Activated T-cell treated with anti-CD3 and anti-CD28 coated beads, Interleukin-2, amount 50 U/mL, for 4 hours (primary cell): Measurements from ENCODE around the gene ELAVL1. TPM values are rescaled to one million over a fixed set of nuclear protein-coding genes. Genes with fewer than 3 reads are reported as not detected.
"Not testable (repeated sequence)": the region's sequence is repeated elsewhere in the genome, so short reads cannot be mapped to it uniquely, and the experiment has no call there.

Source experiments
- ATAC-seq, 2 donors: fragments of 200-7000 bp; cut with Tn5 transposase; one replicate each; pipeline ENCODE4 v1.10.0; 2021
- DNase-seq: peaks from one replicate; pipeline ENCODE4 v3.0.0-alpha.2; 2020
- H3K27me3 Mint-ChIP-seq: one replicate; pipeline ENCODE4 v1.8.0; 2021; ENCODE audit warnings: low read depth, mixed read lengths
- H3K36me3 Mint-ChIP-seq: one replicate; pipeline ENCODE4 v1.8.0; 2022; ENCODE audit warnings: mixed read lengths; ENCODE audit not compliant: insufficient read depth
- H3K4me1 Mint-ChIP-seq: one replicate; pipeline ENCODE4 v1.8.0; 2021; ENCODE audit warnings: low read depth, mixed read lengths
- H3K4me3 Mint-ChIP-seq: one replicate; pipeline ENCODE4 v1.8.0; 2021; ENCODE audit warnings: mild to moderate bottlenecking, moderate library complexity, mixed read lengths
- H3K9me3 Mint-ChIP-seq: one replicate; pipeline ENCODE4 v1.8.0; 2021; ENCODE audit warnings: mixed read lengths
- total RNA-seq, 3 donors: library from RNA; stranded (reverse); gene quantifications; one replicate each; pipeline ENCODE4 v1.2.1, GENCODE V29; 2021

ELAVL1 gene
- total RNA-seq, 3 donors from 2014 or later = 160 to 171 (median 161) TPM

DNA sequence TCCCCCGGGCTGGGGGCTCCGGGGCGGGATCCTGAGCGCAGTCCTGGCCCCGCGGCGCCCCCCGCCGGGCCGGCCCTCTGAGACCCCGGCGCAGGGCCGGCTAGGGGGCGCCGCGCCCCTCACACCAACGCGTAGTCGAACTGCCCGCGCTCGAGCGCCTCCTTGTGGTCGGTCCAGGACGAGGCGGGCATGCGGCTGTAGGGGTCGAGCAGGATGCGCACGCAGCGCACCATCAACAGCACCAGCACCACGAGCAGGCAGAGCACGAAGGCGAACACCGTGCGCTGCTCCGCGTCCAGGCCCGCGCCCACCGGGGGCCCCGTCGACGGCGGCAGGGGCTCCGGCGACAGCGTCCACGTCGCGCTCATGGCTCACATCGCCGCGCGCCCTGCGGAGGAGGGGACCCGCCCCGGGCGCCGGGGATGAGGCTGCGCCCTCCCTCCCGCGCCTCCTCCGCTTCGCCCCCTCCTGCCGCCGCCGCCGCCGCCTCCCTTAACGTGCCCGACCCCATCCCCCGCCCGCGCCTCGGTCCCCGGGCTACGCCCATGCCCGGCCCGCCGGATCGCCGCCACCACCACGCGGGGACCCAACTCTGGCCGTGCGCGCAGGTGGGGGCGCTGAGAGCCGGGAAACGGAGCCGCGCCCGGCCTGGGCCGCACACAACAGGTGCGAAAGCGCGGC lies 80.1 kb downstream of the ELAVL1 start:
- H3K4me1 Mint-ChIP-seq = peaks cover 40% of the 10 kb centered on the region
- no peaks in the 10 kb centered on the region for H3K27me3 Mint-ChIP-seq
- H3K4me3 Mint-ChIP-seq = peak overlapping the region; percentile 72
- ATAC-seq (peak; percentile 49 to 57), DNase-seq (peak; percentile 71)
- peaks cover 3% of the 10 kb centered on the region for H3K36me3 Mint-ChIP-seq
- H3K9me3 Mint-ChIP-seq = no peaks in the 10 kb centered on the region

DNA sequence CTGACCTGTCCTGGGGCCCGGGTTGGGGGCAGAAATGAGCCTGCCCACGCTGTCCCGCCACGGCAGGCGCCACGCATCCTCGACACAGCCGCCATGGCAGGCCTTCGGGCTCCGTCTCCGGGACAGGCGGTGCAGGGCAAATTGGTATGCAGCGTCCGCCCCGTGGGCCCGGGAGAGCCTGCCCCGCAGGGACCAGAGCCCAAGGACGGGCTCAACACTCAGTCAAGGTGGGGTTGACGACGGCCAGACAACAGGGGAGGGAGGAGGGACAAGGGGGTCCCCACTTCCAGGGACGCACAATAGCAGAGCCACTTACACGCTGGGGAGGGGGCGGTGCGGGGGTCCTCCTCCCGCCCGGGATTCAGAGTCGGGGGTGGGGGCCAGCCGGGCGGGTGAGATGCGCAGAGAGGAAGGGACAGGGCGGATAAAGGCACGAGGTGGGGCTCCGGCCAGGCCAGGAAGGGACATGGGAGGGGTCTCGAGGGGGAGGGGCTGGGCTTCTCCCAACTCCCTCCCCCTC lies 80.7 kb downstream of the ELAVL1 start:
- no peak for ATAC-seq
- DNase-seq = no peak
- H3K27me3 Mint-ChIP-seq = peaks cover 4% of the 10 kb centered on the region
- H3K4me3 Mint-ChIP-seq = no peak overlapping the region
- peaks cover 44% of the 10 kb centered on the region for H3K4me1 Mint-ChIP-seq
- peaks cover 3% of the 10 kb centered on the region for H3K36me3 Mint-ChIP-seq
- H3K9me3 Mint-ChIP-seq = no peaks in the 10 kb centered on the region

DNA sequence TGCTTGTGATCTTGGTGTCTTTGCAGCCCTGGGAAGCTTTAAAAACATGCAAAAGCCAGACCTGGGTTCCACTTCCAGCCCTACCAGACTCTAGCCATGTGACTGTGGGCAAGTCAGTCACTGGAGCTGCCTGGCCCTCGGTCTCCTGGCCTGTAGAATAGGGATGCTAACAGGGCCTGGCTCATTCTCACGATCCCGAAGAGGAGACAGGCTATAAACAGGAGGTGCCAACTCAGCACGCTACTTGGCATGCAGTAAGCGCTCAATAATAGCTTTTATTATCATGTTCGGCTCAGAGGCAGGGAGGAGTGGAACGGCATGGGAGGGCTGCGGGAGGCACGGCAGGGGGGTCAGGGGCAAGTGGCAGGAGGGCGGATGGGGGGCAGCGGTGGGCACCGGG lies 81.2 kb downstream of the ELAVL1 start:
- Mint-ChIP-seq H3K4me1 (peaks cover 44% of the 10 kb centered on the region), H3K27me3 (peaks cover 6% of the 10 kb centered on the region), H3K9me3 (no peaks in the 10 kb centered on the region), H3K36me3 (peaks cover 3% of the 10 kb centered on the region), H3K4me3 (peak overlapping the region; percentile 31)
- no peak for DNase-seq
- ATAC-seq = no peak

DNA sequence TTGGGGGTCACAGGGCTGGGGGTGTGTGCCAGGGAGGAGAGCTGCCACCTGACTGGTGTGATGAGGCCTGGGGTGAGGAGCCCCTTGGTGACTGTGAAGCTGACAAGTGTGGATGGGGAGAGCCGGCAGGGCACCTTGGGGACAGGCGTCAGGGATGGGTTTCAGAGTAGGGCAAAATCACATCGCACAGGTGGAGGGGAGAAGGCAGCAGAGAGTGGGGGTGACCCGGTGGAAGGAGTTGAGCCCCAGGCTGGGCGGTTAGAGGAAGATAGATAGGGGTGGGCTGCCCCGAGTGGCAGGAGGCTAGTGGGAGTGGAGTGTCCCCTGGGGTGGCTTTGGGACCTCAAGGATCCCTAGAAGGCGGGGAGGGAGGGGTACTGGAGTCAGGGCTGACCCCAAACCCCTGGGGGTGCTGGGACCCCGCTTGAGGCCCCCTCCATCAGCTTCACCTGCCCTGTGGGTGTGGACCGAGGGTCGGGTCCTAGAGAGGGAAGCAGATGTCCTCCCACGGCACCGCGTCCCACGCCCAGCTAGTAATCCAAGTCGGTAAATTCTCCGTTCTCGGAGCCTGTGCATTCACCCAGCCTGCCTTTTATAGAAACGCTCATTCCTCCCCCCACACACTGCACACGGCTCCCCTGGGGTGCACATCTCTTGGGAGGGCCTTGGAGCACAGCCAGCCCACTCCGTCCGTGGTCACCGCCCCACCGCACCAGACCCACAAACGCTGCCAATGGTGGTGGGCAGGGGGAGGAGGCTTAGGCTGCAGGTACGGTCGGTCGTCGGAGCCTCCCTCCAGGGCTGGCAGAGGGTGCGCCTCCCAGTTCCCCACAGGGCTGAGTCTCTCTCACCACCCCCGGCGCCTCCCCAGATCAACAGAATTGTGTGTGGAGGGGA lies 81.9 kb downstream of the ELAVL1 start:
- DNase-seq (no peak), ATAC-seq (no peak)
- peaks cover 6% of the 10 kb centered on the region for H3K27me3 Mint-ChIP-seq
- peaks cover 2% of the 10 kb centered on the region for H3K36me3 Mint-ChIP-seq
- H3K9me3 Mint-ChIP-seq = no peaks in the 10 kb centered on the region
- no peak overlapping the region for H3K4me3 Mint-ChIP-seq
- H3K4me1 Mint-ChIP-seq = peaks cover 39% of the 10 kb centered on the region

DNA sequence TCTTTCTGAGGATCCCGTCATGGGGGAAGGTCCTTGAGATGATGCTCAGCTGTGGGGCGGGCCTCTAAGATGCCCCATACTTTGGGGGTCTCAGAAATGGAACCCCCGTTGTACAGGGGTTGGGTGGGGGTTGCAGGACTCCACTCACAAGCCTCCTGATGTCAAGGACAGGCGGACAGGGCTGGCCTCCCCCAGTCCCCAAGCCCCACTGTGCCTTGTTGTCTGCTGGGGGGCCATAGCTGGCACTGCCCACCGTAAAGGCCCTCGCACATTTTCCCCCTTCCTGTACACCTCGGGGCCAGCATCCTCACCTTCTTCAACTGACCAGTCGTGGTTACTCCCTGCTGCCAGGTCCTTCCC lies 82.6 kb downstream of the ELAVL1 start:
- peaks cover 36% of the 10 kb centered on the region for H3K4me1 Mint-ChIP-seq
- H3K4me3 Mint-ChIP-seq = no peak overlapping the region
- DNase-seq (no peak), ATAC-seq (no peak)
- peaks cover 13% of the 10 kb centered on the region for H3K27me3 Mint-ChIP-seq
- no peaks in the 10 kb centered on the region for H3K36me3 Mint-ChIP-seq
- H3K9me3 Mint-ChIP-seq = no peaks in the 10 kb centered on the region

DNA sequence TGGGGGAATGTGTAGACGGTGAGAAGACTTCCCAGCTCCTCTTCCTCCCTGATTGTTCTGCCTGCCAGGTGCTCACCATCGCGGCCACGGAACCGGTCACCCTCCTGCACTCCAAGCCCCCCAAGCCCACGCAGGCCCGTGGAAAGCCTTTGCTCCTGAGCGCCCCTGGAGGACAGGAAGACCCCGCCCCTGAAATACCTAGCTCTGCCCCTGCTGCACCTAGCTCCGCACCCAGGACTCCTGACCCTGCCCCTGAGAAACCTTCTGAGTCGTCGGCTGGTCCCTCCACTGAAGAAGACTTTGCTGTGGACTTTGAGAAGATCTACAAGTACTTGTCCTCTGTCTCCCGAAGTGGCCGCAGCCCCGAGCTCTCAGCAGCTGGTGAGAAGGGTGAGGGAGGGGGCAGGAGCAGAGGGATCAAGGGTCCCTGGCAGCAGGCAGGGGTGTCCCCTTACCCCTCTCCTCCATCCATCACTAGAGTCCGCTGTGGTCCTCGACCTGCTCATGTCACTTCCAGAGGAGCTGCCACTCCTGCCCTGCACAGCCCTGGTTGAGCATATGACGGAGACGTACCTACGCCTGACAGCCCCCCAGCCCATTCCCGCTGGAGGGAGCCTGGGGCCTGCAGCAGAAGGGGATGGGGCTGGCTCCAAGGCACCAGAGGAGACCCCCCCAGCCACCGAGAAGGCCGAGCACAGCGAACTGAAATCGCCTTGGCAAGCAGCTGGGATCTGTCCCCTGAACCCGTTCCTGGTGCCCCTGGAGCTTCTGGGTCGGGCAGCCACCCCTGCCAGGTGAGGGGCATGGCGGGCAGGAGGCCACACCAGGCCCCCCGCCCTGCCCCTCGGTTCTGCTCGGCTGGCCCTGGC lies 83.2 kb downstream of the ELAVL1 start:
- no peak overlapping the region for H3K4me3 Mint-ChIP-seq
- ATAC-seq (no peak), DNase-seq (no peak)
- H3K36me3 Mint-ChIP-seq = no peaks in the 10 kb centered on the region
- H3K27me3 Mint-ChIP-seq = peaks cover 14% of the 10 kb centered on the region
- peaks cover 36% of the 10 kb centered on the region for H3K4me1 Mint-ChIP-seq
- no peaks in the 10 kb centered on the region for H3K9me3 Mint-ChIP-seq

DNA sequence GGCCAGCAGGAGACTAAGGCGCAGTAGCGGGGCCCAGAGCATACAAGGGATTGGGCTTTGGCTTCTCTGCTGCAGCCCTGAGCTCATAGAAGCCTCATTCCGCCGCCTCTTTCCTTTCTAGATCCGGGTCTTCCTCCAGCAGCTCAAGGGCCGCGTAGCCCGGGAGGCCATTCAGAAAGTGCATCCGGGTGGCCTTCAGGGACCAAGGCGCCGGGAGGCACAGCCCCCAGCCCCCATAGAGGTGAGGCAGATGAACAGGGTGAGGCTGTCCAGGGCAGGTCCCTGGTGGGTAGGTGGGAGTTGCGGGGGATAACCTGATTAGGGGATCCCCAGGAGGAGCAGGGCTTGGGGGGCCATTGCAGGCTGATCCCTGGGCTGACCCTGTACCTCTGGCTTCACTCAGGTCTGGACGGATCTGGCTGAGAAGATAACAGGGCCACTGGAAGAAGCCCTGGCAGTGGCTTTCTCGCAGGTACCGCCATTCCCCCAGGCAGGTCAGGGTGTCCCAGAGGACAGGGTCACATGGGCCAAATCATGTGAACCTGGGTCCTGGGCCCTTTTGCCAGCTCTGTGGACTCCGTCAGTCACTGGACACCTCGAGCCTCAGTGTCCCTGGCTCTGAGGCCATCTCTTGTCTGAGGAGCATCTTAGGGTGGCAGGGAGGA lies 84.0 kb downstream of the ELAVL1 start:
- DNase-seq = no peak
- Mint-ChIP-seq H3K9me3 (no peaks in the 10 kb centered on the region), H3K27me3 (peaks cover 18% of the 10 kb centered on the region), H3K4me1 (peaks cover 38% of the 10 kb centered on the region), H3K36me3 (no peaks in the 10 kb centered on the region), H3K4me3 (peak overlapping the region; percentile 86)
- ATAC-seq = no peak

DNA sequence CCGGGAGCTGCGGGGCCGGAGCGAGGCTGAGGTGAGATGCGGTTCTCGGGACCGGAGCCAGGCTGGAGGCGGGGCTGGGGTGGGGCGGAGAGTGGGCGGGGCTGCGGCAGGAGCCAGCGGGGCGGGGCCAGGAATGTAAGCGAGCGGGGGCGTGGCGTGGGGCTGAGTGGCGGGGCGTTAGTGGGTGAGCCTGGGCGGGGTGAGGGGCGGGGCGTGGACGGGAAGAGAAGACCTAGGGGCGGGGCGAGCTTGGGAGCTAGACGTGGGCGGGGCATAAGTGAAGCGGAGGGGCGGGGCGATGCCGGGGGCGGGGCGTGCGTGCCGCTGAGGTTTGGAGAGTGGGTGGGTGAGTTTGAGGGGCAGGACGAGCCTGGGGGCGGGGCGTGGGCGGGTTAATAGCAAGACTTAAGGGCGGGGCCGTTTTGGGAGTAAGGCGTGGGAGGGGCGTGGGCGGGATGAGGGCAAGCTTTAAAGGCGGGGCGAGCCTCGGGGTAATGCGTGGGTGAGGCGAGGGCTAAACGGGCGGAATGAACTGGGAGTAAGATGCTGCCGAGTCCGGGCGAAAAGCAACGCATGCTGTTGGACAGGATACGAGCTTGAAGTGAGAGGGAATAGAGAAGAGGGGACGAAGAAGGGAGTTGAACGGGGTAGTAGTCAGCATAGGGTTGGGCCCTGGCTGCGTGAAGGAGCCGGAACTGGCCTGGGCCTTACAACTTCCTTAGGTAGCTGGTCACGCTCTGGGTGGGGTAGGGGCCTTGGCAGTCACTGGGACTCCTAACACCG lies 84.7 kb downstream of the ELAVL1 start:
- DNase-seq = peak; percentile 100
- no peaks in the 10 kb centered on the region for H3K36me3 Mint-ChIP-seq
- H3K27me3 Mint-ChIP-seq = peaks cover 21% of the 10 kb centered on the region
- H3K4me1 Mint-ChIP-seq = peaks cover 38% of the 10 kb centered on the region
- peak; percentile 50 to 55 for ATAC-seq
- peak overlapping the region; percentile 86 for H3K4me3 Mint-ChIP-seq
- H3K9me3 Mint-ChIP-seq = no peaks in the 10 kb centered on the region

DNA sequence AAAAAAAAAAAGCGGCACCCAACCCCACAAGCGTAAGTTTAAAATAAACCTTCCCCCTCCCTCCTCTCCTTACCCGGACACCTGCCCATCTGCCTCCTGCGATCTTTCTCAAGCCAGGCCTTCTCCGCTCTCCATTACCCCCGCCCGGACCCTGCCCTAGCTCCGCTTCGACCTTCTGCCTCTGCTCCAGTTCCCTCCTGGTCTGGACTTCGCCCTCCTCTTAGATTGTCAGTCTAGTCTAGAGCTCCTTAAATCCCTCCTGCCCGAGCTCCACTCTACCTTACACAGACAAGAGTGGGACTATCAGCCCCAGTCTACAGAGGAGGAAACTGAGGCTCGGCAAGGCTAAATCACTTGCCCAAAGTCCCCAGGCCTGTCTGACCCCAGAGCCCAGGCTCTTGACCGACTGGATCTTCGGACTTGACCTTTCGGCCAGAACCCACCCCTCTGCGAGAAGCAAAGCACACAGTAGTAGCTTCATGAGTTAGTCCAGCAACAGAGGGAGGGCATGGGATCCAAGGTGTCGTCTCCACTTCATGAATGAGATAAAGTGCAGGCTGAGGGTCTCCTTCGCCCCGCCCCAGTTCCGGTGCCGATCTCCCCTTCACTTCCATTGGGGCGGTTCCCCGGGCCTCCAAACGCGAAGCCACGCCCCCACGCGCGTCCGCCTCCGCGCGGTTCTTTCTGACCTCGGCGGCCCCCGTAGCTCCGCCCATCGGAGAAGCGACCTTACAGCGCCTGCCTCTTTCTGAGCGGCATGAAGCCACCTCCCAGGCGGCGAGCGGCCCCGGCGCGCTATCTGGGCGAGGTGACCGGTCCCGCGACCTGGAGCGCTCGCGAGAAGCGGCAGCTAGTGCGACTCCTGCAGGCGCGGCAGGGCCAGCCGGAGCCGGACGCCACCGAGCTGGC lies 85.6 kb downstream of the ELAVL1 start, which contains the start of gene SNAPC2:
Gene SNAPC2 (plus strand): TSS at position 729 of the 909 bp plus-strand sequence. CDS start 29 bp downstream, at position 758.
- peak; percentile 96 for DNase-seq
- Mint-ChIP-seq H3K27me3 (peaks cover 30% of the 10 kb centered on the region), H3K4me3 (peak within 1 kb of the TSS; percentile 86), H3K9me3 (no peaks in the 10 kb centered on the region), H3K36me3 (no peaks in the 10 kb centered on the region), H3K4me1 (peaks cover 42% of the 10 kb centered on the region)
- peak; percentile 70 to 72 for ATAC-seq

DNA sequence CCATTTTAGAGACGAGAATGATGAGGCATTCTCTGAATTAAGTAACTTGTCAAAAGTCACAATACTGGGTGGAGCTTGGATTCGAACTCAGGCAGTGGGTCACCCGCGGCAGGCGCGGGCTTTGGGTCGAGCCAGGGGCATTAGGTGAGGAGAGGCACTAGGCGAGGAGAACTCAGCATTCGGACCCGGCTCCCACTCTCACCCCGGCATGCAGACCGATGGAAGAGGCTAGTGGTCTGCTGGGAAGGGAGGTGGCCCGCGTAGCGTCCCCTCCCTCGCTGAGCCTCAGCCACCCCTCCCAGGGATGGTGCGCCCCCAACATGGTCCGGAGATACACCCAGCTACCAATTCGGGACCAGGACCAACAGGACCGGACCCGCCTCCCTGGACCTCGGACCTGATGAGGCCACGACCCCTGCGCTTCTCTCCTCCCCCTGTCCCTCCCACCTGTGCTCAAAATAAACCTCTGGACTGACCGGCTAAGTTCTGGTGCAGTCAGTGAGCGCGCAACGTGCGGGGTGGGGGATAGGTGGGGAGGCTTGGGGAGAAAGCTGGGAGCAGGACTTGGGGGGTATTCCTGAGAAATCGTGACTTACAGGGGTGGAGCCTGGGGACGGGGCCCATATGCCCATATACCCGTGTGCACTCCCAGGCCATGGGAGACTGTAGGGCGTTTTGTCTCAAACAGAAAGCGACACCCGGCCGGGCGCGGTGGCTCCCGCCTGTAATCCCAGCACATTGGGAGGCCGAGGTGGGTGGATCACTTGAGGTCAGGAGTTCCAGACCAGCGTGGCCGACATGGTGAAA lies 86.6 kb downstream of the ELAVL1 start:
- no peaks in the 10 kb centered on the region for H3K36me3 Mint-ChIP-seq
- H3K9me3 Mint-ChIP-seq = no peaks in the 10 kb centered on the region
- peaks cover 36% of the 10 kb centered on the region for H3K27me3 Mint-ChIP-seq
- H3K4me1 Mint-ChIP-seq = peaks cover 39% of the 10 kb centered on the region
- DNase-seq (no peak), ATAC-seq (no peak)
- H3K4me3 Mint-ChIP-seq = no peak overlapping the region

DNA sequence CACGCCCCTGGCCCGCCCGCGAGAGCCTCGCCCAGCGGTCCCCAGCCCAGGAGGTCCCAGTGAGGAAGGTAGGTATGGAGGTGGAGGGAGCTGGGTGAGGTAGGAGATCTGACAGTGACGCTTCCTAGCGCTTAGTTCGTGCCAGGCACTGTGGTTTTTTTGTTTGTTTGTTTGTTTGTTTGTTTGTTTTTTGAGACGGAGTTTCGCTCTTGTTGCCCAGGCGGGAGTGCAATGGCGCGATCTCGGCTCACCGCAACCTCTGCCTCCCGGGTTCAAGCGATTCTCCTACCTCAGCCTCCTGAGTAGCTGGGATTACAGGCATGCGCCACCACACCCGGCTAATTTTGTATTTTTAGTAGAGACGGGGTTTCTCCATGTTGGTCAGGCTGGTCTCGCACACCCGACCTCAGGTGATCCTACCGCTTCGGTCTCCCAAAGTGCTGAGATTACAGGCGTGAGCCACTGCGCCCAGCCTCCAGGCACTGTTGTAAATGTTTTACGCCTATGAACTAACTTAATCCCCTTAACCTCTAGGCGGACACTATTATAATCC lies 87.3 kb downstream of the ELAVL1 start:
- not testable (repeated sequence) for H3K36me3 Mint-ChIP-seq, H3K9me3 Mint-ChIP-seq, DNase-seq, ATAC-seq
- peaks cover 38% of the 10 kb centered on the region for H3K4me1 Mint-ChIP-seq
- H3K27me3 Mint-ChIP-seq = peaks cover 36% of the 10 kb centered on the region
- H3K4me3 Mint-ChIP-seq = peak overlapping the region; percentile 24
